Right atrium auricular region (tissue), 2 donors: ENCODE data around the gene KRT86. TPM values are rescaled to one million over a fixed set of nuclear protein-coding genes. Genes with fewer than 3 reads are reported as not detected.

Source experiments
- DNase-seq: peaks from one replicate; pipeline ENCODE4 v3.0.0-alpha.2; 2019; ENCODE audit warnings: low spot score
- H3K27ac ChIP-seq, 2 donors: fragments of 200-600 bp; sonication (generic); 1 replicate in 1 of 2; 2 replicates in 1 of 2; pipeline ENCODE4 v1.5.1; 2016 to 2019
- H3K27me3 ChIP-seq, 2 donors: fragments of 200-600 bp; sonication (generic); one replicate each; pipeline versions ENCODE4 v1.5.1 to v1.6.0; 2017 to 2019
- H3K36me3 ChIP-seq: fragments of 200-600 bp; sonication (generic); one replicate; pipeline ENCODE4 v1.5.1; 2016
- H3K4me1 ChIP-seq, 2 donors: fragments of 200-600 bp; sonication (generic); one replicate each; pipeline versions ENCODE4 v1.5.1 to v1.6.0; 2017 to 2019
- H3K4me3 ChIP-seq, 2 donors: fragments of 200-600 bp; sonication (generic); 1 replicate in 1 of 2; 2 replicates in 1 of 2; pipeline ENCODE4 v1.5.1; 2017 to 2019; ENCODE audit warnings: mild to moderate bottlenecking in 1 of 2, moderate library complexity in 1 of 2
- H3K9me3 ChIP-seq, 2 donors: fragments of 200-600 bp; sonication (generic); one replicate each; pipeline ENCODE4 v1.5.1; 2019
- CTCF ChIP-seq, 2 donors: fragments of 200-600 bp; sonication (generic); IDR thresholded peaks; one replicate each; pipeline ENCODE4 v1.5.1; 2019; ENCODE audit warnings: antibody characterized with exemption in 2 of 2
- total RNA-seq, 2 donors: library from RNA; depleted of rRNA; stranded (reverse); fragments of >200 nt; gene quantifications; one replicate each; pipeline ENCODE4 v1.1.0, GENCODE V29; 2016

KRT86 gene
- total RNA-seq, 2 donors from 2014 or later: not detected

DNA sequence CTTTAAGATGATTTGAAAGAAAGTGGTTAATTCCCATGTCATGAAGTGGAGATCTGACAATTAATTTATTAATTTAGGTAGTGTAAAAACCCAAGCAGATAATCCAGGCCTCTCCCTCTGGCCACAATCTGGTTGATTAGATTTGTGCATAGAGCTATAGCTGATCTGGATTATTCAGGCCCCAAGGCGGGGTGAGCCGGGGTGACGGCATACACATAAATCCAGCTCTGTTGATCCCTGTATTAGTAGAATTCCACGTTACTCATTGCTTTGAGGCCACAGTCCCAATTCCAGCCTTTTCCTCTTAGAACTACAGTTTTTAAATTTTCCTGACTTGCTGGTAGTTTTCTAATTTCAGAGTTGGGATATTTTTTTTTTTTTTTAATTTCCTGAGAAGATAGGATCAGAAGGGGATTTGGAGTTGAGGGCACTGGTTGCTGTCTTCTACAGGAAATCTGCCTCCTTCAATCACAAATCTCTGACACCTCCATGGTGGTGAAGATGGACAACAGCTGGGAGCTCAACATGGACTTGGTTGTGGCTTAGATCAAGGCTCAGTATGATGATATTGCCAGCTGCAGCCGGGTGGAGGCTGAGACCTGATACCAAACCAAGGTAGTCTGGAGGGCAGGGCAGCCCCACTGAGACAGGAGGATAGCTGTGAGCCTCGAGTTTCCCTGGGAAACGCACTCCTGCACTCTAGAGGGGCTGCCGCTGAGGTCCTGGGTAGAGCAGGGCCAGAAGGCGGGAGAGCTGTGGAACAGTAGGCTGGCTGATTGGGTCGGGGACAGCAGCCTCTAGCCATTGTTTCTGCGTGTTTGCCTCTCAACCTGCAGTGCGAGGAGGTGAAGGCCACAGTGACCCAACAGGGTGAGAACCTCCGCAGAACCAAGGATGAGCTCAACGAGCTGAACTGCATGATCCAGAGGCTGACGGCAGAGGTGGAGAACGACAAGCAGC, 73.4 kb downstream of the KRT86 start:
- Histone ChIP-seq H3K4me3 (no peak overlapping the region), H3K27ac (no peak overlapping the region), H3K9me3 (peaks cover 0 to 12% of the 10 kb centered on the region in 2 donors), H3K27me3 (no peaks in the 10 kb centered on the region), H3K36me3 (no peaks in the 10 kb centered on the region), H3K4me1 (peaks cover 0 to 8% of the 10 kb centered on the region in 2 donors)
- no peak for TF ChIP-seq CTCF (IDR thresholded peaks at IDR 0.05)
- DNase-seq: no peak

- peaks cover 0 to 8% of the 10 kb centered on the region in 2 donors for H3K4me1 ChIP-seq
- DNase-seq: no peak
- no peak for TF ChIP-seq CTCF (IDR thresholded peaks at IDR 0.05)
- H3K27ac ChIP-seq: no peak overlapping the region
- no peaks in the 10 kb centered on the region for H3K9me3 ChIP-seq
- no peaks in the 10 kb centered on the region for H3K27me3 ChIP-seq
- H3K4me3 ChIP-seq: no peak overlapping the region
- H3K36me3 ChIP-seq: no peaks in the 10 kb centered on the region
These were observed 74.8 kb downstream of the KRT86 start for GRCh38 chr12:52349196-52349595.

DNA sequence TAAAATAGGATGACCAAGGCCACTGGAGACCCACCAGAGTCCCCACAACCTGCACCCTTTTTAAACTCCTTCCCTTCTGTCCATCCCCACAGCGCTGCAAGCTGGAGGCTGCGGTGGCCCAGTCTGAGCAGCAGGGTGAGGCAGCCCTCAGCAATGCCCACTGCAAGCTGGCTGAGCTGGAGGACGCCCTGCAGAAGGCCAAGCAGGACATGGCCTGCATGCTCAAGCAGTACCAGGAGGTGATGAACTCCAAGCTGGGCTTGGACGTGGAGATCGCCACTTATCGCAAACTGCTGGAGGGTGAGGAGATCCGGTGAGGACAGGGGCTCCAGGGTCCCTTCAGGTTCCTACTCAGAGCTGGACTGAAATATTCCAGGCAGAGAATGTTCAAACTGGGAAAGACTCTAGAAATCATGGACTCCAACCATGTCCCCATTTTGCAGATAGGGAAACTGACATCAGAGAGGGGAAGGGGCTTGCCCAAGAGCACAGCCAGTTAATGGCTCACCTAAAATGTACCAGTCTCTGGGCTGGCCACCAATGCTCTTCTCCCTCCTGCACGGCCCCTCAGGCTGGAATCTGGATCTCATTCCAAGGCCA, 75.7 kb downstream of the KRT86 start:
- Histone ChIP-seq H3K9me3 (no peaks in the 10 kb centered on the region), H3K4me1 (peaks cover 0 to 8% of the 10 kb centered on the region in 2 donors), H3K27ac (no peak overlapping the region), H3K36me3 (no peaks in the 10 kb centered on the region), H3K27me3 (no peaks in the 10 kb centered on the region), H3K4me3 (no peak overlapping the region)
- DNase-seq: no peak
- no peak for TF ChIP-seq CTCF (IDR thresholded peaks at IDR 0.05)

GRCh38 chr12:52350786-52351185, 76.3 kb downstream of the KRT86 start:
- Histone ChIP-seq H3K4me3 (no peak overlapping the region), H3K4me1 (peaks cover 0 to 8% of the 10 kb centered on the region in 2 donors), H3K27ac (no peak overlapping the region), H3K9me3 (no peaks in the 10 kb centered on the region), H3K36me3 (no peaks in the 10 kb centered on the region), H3K27me3 (no peaks in the 10 kb centered on the region)
- DNase-seq: no peak
- TF ChIP-seq CTCF (IDR thresholded peaks at IDR 0.05): no peak

- no peak for TF ChIP-seq CTCF (IDR thresholded peaks at IDR 0.05)
- Histone ChIP-seq H3K36me3 (no peaks in the 10 kb centered on the region), H3K9me3 (no peaks in the 10 kb centered on the region), H3K4me3 (no peak overlapping the region), H3K27ac (no peak overlapping the region), H3K27me3 (no peaks in the 10 kb centered on the region), H3K4me1 (peaks cover 0 to 8% of the 10 kb centered on the region in 2 donors)
- no peak for DNase-seq
These were observed 77.0 kb downstream of the KRT86 start for GRCh38 chr12:52351196-52352059.
